ENCODE results near the gene DPP6. TPM values are rescaled to one million over a fixed set of nuclear protein-coding genes. Genes with fewer than 3 reads are reported as not detected.

Gene DPP6
- total RNA-seq, 1 experiment from 2014 or later: not detected

- Mint-ChIP-seq H3K27me3 (ENCODE audit: low read depth) (peaks cover 15% of the 10 kb centered on the region), H3K4me3 (no peak overlapping the region), H3K36me3 (peaks cover 74% of the 10 kb centered on the region), H3K27ac (no peak overlapping the region), H3K9me3 (peaks cover 85% of the 10 kb centered on the region), H3K4me1 (no peaks in the 10 kb centered on the region)
- CTCF ChIA-PET: no interaction called here
- TF ChIP-seq, protein P1, sequence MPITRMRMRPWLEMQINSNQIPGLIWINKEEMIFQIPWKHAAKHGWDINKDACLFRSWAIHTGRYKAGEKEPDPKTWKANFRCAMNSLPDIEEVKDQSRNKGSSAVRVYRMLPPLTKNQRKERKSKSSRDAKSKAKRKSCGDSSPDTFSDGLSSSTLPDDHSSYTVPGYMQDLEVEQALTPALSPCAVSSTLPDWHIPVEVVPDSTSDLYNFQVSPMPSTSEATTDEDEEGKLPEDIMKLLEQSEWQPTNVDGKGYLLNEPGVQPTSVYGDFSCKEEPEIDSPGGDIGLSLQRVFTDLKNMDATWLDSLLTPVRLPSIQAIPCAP (CRISPR knock-in tag; IDR thresholded peaks at IDR 0.05): no peak
- TF ChIP-seq ZNF423 (CRISPR knock-in tag; IDR thresholded peaks at IDR 0.05) (no peak), NR1H2 (CRISPR knock-in tag; IDR thresholded peaks at IDR 0.05) (no peak), CREB1 (CRISPR knock-in tag; IDR thresholded peaks at IDR 0.05) (no peak), ELF4 (CRISPR knock-in tag; IDR thresholded peaks at IDR 0.05; ENCODE audit: low read depth) (no peak), KAT7 (CRISPR knock-in tag; IDR thresholded peaks at IDR 0.05; ENCODE audit: borderline replicate concordance) (no peak), ZNF232 (CRISPR knock-in tag; IDR thresholded peaks at IDR 0.05) (no peak), NR3C1 (CRISPR knock-in tag; conservative IDR thresholded peaks at IDR 0.05; ENCODE audit: low read depth) (no peak), TEAD4 (CRISPR knock-in tag; IDR thresholded peaks at IDR 0.05) (no peak), NFE2L1 (CRISPR knock-in tag; IDR thresholded peaks at IDR 0.05) (no peak), SOX15 (CRISPR knock-in tag; IDR thresholded peaks at IDR 0.05) (no peak), FOXP4 (CRISPR knock-in tag; IDR thresholded peaks at IDR 0.05) (no peak), ERG (CRISPR knock-in tag; IDR thresholded peaks at IDR 0.05) (no peak), GRHL2 (CRISPR knock-in tag; IDR thresholded peaks at IDR 0.05; ENCODE audit: insufficient replicate concordance, severe bottlenecking) (no peak)
- TF ChIP-seq, protein P2, sequence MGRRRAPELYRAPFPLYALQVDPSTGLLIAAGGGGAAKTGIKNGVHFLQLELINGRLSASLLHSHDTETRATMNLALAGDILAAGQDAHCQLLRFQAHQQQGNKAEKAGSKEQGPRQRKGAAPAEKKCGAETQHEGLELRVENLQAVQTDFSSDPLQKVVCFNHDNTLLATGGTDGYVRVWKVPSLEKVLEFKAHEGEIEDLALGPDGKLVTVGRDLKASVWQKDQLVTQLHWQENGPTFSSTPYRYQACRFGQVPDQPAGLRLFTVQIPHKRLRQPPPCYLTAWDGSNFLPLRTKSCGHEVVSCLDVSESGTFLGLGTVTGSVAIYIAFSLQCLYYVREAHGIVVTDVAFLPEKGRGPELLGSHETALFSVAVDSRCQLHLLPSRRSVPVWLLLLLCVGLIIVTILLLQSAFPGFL (CRISPR knock-in tag; IDR thresholded peaks at IDR 0.05; ENCODE audit: borderline replicate concordance): no peak
- POLR2A ChIA-PET: no interaction called here
- no peak for DNase-seq (ENCODE audit: low spot score)
- no peak for ATAC-seq
Observed at GRCh38 chr7:154674191-154674590, 622.0 kb downstream of the DPP6 start.

DNA sequence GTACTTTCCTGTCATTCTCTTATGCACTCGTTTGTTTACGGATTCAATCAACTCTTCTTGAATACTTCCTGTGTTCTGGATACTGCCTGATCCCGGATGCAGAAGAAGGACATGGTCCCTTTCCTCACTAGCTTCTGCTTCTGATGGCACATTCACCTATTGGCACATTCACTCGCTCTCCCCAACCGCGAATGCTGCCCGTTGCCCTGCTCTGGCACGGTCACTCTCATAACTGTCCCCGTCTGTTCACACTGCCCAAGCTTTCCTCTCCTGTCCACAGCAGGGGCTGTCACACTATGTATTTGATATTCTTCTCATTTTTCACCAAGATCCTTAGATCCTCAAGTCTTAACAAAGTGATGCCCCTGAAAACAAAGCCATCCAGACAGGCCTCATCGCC lies 623.4 kb downstream of the DPP6 start:
- CTCF ChIA-PET: no interaction called here
- DNase-seq (ENCODE audit: low spot score) (no peak), ATAC-seq (no peak)
- H3K4me3 Mint-ChIP-seq: no peak overlapping the region
- H3K4me1 Mint-ChIP-seq: no peaks in the 10 kb centered on the region
- H3K27me3 Mint-ChIP-seq (ENCODE audit: low read depth): peaks cover 18% of the 10 kb centered on the region
- peaks cover 86% of the 10 kb centered on the region for H3K9me3 Mint-ChIP-seq
- peaks cover 76% of the 10 kb centered on the region for H3K36me3 Mint-ChIP-seq
- POLR2A ChIA-PET: no interaction called here
- H3K27ac Mint-ChIP-seq: no peak overlapping the region
- TF ChIP-seq SMAD3 (CRISPR knock-in tag; IDR thresholded peaks at IDR 0.05; ENCODE audit: borderline replicate concordance) (no peak), CREB1 (CRISPR knock-in tag; IDR thresholded peaks at IDR 0.05) (no peak), CDX4 (CRISPR knock-in tag; IDR thresholded peaks at IDR 0.05; ENCODE audit: borderline replicate concordance) (no peak), NR1H2 (CRISPR knock-in tag; IDR thresholded peaks at IDR 0.05) (no peak), ZSCAN18 (CRISPR knock-in tag; IDR thresholded peaks at IDR 0.05) (no peak), E2F5 (CRISPR knock-in tag; IDR thresholded peaks at IDR 0.05) (no peak), AR (CRISPR knock-in tag; IDR thresholded peaks at IDR 0.05) (no peak)
